NAMALWA (cell line): ENCODE results near the gene CPT1A.

Source experiments
- DNase-seq: peaks from one replicate; pipeline ENCODE4 v3.0.0-alpha.2; 2015; ENCODE audit warnings: low spot score

The CPT1A gene

GRCh38 chr11:68792400-68792966 lies 49.2 kb downstream of the CPT1A start:
- DNase-seq, result no peak

- no peak for DNase-seq
These were observed 57.1 kb downstream of the CPT1A start for GRCh38 chr11:68784653-68785052.

- no peak for DNase-seq
These were observed 58.4 kb downstream of the CPT1A start for GRCh38 chr11:68783216-68783821.

- no peak for DNase-seq
These were observed 59.0 kb downstream of the CPT1A start for GRCh38 chr11:68782711-68783110.

- peak; percentile 35 for DNase-seq
These were observed 60.9 kb downstream of the CPT1A start for GRCh38 chr11:68780829-68781228.

GRCh38 chr11:68778205-68778604 lies 63.5 kb downstream of the CPT1A start:
- no peak for DNase-seq

- DNase-seq, result no peak
These were observed 65.1 kb downstream of the CPT1A start for GRCh38 chr11:68776442-68777235.

GRCh38 chr11:68775951-68776388 lies 65.7 kb downstream of the CPT1A start:
- DNase-seq, result no peak

- no peak for DNase-seq
These were observed 67.5 kb downstream of the CPT1A start for GRCh38 chr11:68774194-68774585.

GRCh38 chr11:68773521-68774193 lies 68.1 kb downstream of the CPT1A start:
- no peak for DNase-seq

- no peak for DNase-seq
These were observed 68.8 kb downstream of the CPT1A start for GRCh38 chr11:68772936-68773335.

GRCh38 chr11:68770781-68771180 lies 70.9 kb downstream of the CPT1A start:
- no peak for DNase-seq

- DNase-seq, result no peak
These were observed 74.0 kb downstream of the CPT1A start for GRCh38 chr11:68767672-68768071.

GRCh38 chr11:68766786-68767185 lies 74.9 kb downstream of the CPT1A start:
- DNase-seq, result no peak

GRCh38 chr11:68764746-68765145 lies 77.0 kb downstream of the CPT1A start:
- no peak for DNase-seq

GRCh38 chr11:68763926-68764657 lies 77.6 kb downstream of the CPT1A start:
- DNase-seq, result peak; percentile 16

GRCh38 chr11:68763181-68763721 lies 78.5 kb downstream of the CPT1A start:
- DNase-seq, result no peak

- DNase-seq, result no peak
These were observed 79.2 kb downstream of the CPT1A start for GRCh38 chr11:68762481-68762880.

GRCh38 chr11:68761801-68762200 lies 79.9 kb downstream of the CPT1A start:
- no peak for DNase-seq

GRCh38 chr11:68759991-68760390 lies 81.7 kb downstream of the CPT1A start:
- DNase-seq, result no peak

- no peak for DNase-seq
These were observed 84.0 kb downstream of the CPT1A start for GRCh38 chr11:68757711-68758110.
